HG02678 (cell line): ENCODE measurements around the gene COL16A1.

Experiments
- ATAC-seq: cut with Tn5 transposase; IDR thresholded peaks from one replicate; pipeline ENCODE4 v1.9.1; 2021; ENCODE audit warnings: mild to moderate bottlenecking, moderate library complexity; ENCODE audit not compliant: unreplicated experiment

The COL16A1 gene

GRCh38 chr1:31733389-31734219 lies 29.8 kb upstream of the COL16A1 start:
- ATAC-seq, result no peak

DNA sequence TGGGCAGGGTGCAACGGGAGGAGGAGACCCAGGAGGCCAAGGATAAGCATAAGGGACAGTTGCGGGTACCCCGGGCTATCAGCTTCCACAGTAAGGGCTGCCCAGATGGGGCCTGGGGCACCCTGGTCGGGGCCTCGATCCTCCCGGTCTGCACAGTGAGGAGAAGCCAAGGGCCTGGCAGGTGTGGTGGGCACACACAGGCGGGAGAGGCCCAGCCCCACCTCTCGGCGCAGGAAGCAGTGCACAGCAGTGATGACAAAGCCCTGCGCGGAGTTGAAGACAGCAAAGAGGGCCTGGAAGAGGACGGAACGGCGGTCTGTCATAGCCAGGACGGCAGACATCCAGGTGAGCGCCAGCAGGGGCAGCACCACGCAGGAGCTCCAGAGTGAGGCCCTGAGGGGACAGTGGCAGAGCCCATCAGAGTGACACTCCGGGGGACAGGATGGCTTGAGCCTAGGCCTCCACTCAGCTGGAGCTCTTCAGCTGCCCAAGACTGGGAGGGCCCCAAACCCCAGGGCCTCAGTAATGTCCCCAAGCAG lies 29.0 kb upstream of the COL16A1 start:
- no peak for ATAC-seq

GRCh38 chr1:31732343-31732742 lies 28.5 kb upstream of the COL16A1 start:
- no peak for ATAC-seq

- ATAC-seq, result no peak
These were observed 27.3 kb upstream of the COL16A1 start for GRCh38 chr1:31731049-31731565.

GRCh38 chr1:31730336-31731048 lies 26.7 kb upstream of the COL16A1 start:
- no peak for ATAC-seq

DNA sequence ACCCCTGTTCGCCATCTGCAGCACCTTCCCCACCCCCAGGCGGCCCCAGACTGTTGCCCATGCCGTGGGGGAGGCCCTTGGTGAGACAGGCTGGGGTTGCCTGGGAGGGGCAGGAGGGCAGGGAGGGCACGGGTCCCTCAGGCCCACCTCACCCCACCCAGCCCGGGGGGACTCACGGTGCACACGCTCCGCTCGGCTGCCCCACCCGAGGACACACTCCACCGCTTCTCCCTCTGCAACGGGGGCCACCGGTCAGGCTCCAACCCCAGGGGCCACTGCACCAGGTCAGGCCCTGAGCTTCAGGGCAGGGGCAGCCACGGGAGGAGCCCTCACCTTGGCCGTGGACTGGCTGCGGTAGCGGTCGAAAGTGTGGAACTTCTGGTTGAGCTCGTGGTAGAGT lies 24.0 kb upstream of the COL16A1 start:
- ATAC-seq, result no peak

GRCh38 chr1:31727195-31727594 lies 23.4 kb upstream of the COL16A1 start:
- ATAC-seq, result no peak

- ATAC-seq, result no peak
These were observed 22.9 kb upstream of the COL16A1 start for GRCh38 chr1:31726715-31727114.

DNA sequence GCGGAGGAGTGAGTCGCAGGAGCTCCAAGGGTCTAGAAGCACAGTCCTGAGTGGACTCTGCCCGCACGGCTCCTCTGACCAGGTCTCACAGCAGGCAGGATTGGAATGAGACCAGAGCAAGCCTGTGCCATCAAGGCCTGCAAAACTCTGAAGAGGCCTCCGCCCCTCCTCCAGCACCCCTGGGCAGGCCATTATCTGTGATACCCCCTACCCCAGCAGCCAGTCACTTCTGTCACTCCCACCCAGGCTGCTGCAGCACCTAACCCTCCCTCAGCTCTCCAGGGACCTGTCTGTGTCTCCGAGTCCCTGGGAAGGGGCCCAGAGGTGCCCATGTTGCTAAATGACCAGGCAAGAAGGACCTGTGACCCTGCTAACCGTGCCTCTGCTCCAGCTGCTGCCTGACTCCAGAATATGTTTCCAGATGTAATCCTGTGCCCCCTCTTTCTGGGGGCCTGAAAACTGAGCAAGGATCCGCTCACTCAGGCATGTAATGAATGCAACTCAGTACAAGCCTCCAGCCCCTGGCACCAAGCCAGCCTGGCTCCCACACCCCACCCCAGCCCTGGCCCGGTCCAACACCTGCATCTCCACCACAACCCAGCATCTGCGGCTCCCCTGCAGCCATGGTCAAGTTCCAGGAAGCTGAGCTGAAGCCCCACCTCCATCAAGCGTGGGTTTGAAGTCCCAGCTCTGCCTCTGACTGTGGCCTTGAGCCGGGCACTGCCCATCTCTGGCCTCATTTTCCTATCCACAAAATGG lies 22.1 kb upstream of the COL16A1 start:
- no peak for ATAC-seq

- ATAC-seq, result no peak
These were observed 21.3 kb upstream of the COL16A1 start for GRCh38 chr1:31725134-31725533.

GRCh38 chr1:31723828-31724359 lies 20.1 kb upstream of the COL16A1 start:
- ATAC-seq, result no peak

GRCh38 chr1:31718327-31718897 lies 14.6 kb upstream of the COL16A1 start:
- no peak for ATAC-seq

- no peak for ATAC-seq
These were observed 13.5 kb upstream of the COL16A1 start for GRCh38 chr1:31717341-31717740.

GRCh38 chr1:31715873-31716220 lies 12.0 kb upstream of the COL16A1 start:
- no peak for ATAC-seq

GRCh38 chr1:31715087-31715872 lies 11.5 kb upstream of the COL16A1 start:
- no peak for ATAC-seq

GRCh38 chr1:31714442-31715086 lies 10.7 kb upstream of the COL16A1 start:
- ATAC-seq, result no peak

DNA sequence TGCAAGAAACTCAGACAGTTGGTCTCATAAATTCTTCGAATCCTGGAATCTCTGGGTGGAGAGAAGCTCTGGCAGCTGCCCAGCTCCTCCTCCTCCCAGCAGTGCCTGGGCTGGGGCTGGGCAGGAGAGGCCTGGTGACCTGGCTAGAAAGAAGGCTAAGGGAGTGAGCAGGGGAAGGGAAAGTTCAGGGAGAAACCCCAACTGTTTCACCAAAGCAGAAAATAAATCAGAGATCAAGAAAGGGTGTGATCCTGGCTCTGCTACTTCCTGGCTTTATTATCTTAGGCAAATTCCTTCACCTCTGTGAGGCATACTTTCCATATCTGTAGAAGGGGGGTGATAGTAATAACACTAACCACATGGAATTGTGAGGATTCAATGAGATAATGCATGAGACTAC lies 8.8 kb upstream of the COL16A1 start:
- no peak for ATAC-seq

- no peak for ATAC-seq
These were observed 8.3 kb upstream of the COL16A1 start for GRCh38 chr1:31712068-31712467.

DNA sequence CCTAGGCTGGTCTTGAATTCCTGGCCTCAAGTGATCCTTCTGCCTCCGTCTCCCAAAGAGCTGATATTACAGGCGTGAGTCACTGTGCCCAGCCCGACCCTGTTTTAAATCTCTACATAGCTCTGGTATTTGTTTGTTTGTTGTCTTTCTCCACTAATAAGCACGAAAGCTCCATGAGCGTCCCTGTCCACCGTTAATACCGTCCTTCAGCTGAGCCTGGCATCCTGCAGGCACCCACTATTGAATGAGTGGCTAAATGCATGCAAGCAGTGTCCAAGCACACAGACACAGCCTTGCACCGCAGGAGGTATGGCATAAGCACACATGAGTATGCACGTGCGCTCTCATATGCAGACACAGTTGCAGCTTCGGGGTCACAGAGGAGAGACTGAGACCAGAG lies 4.5 kb upstream of the COL16A1 start:
- ATAC-seq, result no peak
